SK-N-MC (cell line): Measurements from ENCODE around the gene ZNF552.

Source experiments
- EZH2 ChIP-seq: fragments of 200-600 bp; sonication (generic); IDR thresholded peaks from one replicate; pipeline ENCODE4 v1.6.1; 2017; ENCODE audit warnings: antibody characterized with exemption
- POLR2AphosphoS5 ChIP-seq: IDR thresholded peaks from 2 replicates; pipeline ENCODE4 v1.6.1; 2012; ENCODE audit warnings: mild to moderate bottlenecking, low read depth, low read length, borderline replicate concordance

DNA sequence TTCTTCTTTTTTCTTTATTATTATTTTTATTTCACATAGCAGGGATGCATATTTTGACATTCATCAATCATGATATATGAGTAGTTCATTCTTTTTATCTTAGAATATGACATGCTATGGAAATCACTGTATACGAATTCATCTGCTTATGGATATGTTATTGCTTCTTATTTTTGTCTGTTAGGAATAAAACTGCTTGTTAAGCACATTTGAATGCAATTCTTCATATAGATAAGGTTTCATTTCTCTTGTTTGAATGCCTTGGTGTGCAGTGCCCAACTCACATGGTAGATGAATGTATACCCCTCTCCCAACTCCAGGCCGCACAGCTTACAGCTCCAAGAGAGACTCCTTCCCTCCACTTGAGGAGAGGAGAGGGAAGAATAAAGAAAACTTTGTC is 56.8 kb downstream of the ZNF552 start:
- TF ChIP-seq EZH2 (no peak), POLR2AphosphoS5 (no peak)
